ENCODE measurements around the gene TMEM238. TPM values are rescaled to one million over a fixed set of nuclear protein-coding genes. Genes with fewer than 3 reads are reported as not detected.

TMEM238 gene
- total and polyA plus RNA-seq, 4 donors = 0.08 to 0.54 (median 0.47) TPM

DNA sequence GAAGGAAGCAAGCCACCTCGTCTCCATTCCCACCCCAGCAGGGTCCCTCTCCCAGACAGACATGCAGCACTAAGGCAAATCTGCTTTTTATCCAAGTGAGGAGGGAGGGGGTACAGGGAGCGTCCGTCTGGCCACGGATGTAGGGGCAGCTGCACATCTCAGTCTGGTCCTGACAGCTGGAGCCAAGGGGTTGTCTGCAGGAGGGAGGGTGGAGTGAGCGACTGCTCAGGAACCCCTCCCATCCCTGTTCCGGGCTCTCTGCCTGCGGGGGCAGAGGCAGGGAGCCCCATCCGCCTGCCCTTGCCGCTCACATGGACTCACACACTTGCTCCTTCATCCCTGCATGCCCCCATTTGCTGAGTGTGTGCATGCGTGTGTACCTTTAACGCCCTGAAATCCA lies 4.9 kb downstream of the TMEM238 start (continued):
- TF ChIP-seq RXRA (IDR thresholded peaks at IDR 0.05) (no peak), JUND (IDR thresholded peaks at IDR 0.05) (no peak)

DNA sequence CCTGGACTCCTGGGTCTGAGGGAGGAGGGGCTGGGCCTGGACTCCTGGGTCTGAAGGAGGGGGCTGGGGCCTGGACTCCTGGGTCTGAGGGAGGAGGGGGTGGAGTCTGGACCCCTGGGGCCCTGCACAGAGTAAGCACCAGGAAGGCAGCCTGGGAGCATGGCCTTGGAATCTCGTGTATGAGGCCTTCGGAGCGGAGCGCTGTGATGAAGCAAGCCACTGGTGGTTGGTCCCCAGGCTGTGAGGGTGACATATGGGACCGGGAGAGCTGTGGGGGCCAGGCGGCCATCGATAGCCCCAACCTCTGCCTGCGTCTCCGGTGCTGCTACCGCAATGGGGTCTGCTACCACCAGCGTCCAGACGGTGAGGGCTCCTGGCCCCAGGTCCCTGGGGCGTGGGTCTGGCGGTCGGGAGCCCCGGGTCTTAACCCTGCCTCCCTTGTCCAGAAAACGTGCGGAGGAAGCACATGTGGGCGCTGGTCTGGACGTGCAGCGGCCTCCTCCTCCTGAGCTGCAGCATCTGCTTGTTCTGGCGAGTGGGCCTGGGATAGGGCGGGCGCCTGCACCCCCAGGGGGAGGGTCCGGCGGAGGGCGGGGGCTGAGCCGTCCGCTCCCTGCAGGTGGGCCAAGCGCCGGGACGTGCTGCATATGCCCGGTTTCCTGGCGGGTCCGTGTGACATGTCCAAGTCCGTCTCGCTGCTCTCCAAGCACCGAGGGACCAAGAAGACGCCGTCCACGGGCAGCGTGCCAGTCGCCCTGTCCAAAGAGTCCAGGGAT lies 6.5 kb downstream of the TMEM238 start:
- H3K4me1 ChIP-seq (ENCODE audit: control insufficient read depth in 4 of 4, insufficient read depth in 4 of 4, low read length in 3 of 4) = peaks cover 0 to 2% (median 0%) of the 10 kb centered on the region in 4 donors
- H3K27me3 ChIP-seq (ENCODE audit: control insufficient read depth in 4 of 4, insufficient read depth in 4 of 4, low read length in 3 of 4) = peaks cover 0 to 4% (median 3%) of the 10 kb centered on the region in 4 donors
- H3K9me3 ChIP-seq (ENCODE audit: control insufficient read depth in 4 of 4, low read length in 3 of 4) = no peaks in the 10 kb centered on the region
- DNase-seq (ENCODE audit: low spot score) = no peak
- no peak overlapping the region for H3K4me3 ChIP-seq (ENCODE audit: low read depth in 1 of 3, low read length in 3 of 3)
- 20% methylated on average over 43 of the region's 43 CpGs for WGBS
- no peak overlapping the region for H3K9ac ChIP-seq (ENCODE audit: low read depth in 1 of 2, low read length in 2 of 2)
- no peak for TF ChIP-seq MAX (IDR thresholded peaks at IDR 0.05)
- no peak for TF ChIP-seq FOXA2 (IDR thresholded peaks at IDR 0.05)
- no peak for TF ChIP-seq GABPA (IDR thresholded peaks at IDR 0.05 in 1 of 2, conservative IDR thresholded peaks at IDR 0.05 in 1 of 2)
- TF ChIP-seq RAD21 (IDR thresholded peaks at IDR 0.05) = no peak
- TF ChIP-seq, protein P1, sequence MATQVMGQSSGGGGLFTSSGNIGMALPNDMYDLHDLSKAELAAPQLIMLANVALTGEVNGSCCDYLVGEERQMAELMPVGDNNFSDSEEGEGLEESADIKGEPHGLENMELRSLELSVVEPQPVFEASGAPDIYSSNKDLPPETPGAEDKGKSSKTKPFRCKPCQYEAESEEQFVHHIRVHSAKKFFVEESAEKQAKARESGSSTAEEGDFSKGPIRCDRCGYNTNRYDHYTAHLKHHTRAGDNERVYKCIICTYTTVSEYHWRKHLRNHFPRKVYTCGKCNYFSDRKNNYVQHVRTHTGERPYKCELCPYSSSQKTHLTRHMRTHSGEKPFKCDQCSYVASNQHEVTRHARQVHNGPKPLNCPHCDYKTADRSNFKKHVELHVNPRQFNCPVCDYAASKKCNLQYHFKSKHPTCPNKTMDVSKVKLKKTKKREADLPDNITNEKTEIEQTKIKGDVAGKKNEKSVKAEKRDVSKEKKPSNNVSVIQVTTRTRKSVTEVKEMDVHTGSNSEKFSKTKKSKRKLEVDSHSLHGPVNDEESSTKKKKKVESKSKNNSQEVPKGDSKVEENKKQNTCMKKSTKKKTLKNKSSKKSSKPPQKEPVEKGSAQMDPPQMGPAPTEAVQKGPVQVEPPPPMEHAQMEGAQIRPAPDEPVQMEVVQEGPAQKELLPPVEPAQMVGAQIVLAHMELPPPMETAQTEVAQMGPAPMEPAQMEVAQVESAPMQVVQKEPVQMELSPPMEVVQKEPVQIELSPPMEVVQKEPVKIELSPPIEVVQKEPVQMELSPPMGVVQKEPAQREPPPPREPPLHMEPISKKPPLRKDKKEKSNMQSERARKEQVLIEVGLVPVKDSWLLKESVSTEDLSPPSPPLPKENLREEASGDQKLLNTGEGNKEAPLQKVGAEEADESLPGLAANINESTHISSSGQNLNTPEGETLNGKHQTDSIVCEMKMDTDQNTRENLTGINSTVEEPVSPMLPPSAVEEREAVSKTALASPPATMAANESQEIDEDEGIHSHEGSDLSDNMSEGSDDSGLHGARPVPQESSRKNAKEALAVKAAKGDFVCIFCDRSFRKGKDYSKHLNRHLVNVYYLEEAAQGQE (IDR thresholded peaks at IDR 0.05) = no peak
- TF ChIP-seq ZBTB33 (IDR thresholded peaks at IDR 0.05) = no peak
- no peak for TF ChIP-seq RXRA (IDR thresholded peaks at IDR 0.05)
- no peak for TF ChIP-seq SP1 (IDR thresholded peaks at IDR 0.05)
- no peak for TF ChIP-seq FOXA1 (IDR thresholded peaks at IDR 0.05)
- TF ChIP-seq HNF4A (conservative IDR thresholded peaks at IDR 0.05) = no peak
- no peak for TF ChIP-seq HNF4G (IDR thresholded peaks at IDR 0.05)
- TF ChIP-seq EGR1 (IDR thresholded peaks at IDR 0.05; ENCODE audit: low read depth in 2 of 2) = no peak
- no peak for TF ChIP-seq YY1 (IDR thresholded peaks at IDR 0.05)
- no peak for TF ChIP-seq JUND (IDR thresholded peaks at IDR 0.05)
- TF ChIP-seq TAF1 (conservative IDR thresholded peaks at IDR 0.05) = no peak
- no peak for TF ChIP-seq NR2F2 (IDR thresholded peaks at IDR 0.05)
- TF ChIP-seq, protein P2, sequence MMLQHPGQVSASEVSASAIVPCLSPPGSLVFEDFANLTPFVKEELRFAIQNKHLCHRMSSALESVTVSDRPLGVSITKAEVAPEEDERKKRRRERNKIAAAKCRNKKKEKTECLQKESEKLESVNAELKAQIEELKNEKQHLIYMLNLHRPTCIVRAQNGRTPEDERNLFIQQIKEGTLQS (IDR thresholded peaks at IDR 0.05) = no peak
- TF ChIP-seq, protein P3, sequence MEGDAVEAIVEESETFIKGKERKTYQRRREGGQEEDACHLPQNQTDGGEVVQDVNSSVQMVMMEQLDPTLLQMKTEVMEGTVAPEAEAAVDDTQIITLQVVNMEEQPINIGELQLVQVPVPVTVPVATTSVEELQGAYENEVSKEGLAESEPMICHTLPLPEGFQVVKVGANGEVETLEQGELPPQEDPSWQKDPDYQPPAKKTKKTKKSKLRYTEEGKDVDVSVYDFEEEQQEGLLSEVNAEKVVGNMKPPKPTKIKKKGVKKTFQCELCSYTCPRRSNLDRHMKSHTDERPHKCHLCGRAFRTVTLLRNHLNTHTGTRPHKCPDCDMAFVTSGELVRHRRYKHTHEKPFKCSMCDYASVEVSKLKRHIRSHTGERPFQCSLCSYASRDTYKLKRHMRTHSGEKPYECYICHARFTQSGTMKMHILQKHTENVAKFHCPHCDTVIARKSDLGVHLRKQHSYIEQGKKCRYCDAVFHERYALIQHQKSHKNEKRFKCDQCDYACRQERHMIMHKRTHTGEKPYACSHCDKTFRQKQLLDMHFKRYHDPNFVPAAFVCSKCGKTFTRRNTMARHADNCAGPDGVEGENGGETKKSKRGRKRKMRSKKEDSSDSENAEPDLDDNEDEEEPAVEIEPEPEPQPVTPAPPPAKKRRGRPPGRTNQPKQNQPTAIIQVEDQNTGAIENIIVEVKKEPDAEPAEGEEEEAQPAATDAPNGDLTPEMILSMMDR (IDR thresholded peaks at IDR 0.05; ENCODE audit: low read depth, low read length, missing input control) = no peak
- H3K36me3 ChIP-seq (ENCODE audit: control insufficient read depth in 4 of 4, insufficient read depth in 3 of 4, low read depth in 1 of 4, low read length in 3 of 4) = no peaks in the 10 kb centered on the region
- no peak overlapping the region for H3K27ac ChIP-seq (ENCODE audit: low read depth in 1 of 2, low read length in 2 of 2)
